DMS114 treated with DMSO at 0.1 percent for 48 hours (cell line): ENCODE measurements around the gene CLN3.
"Not testable (repeated sequence)": the region's sequence is repeated elsewhere in the genome, so short reads cannot be mapped to it uniquely, and the experiment has no call there.

Source experiments
- DNase-seq: peaks from one replicate; lab custom pipeline; 2025; ENCODE audit not compliant: unreplicated experiment; lab: John Stamatoyannopoulos, UW

Gene CLN3

DNA sequence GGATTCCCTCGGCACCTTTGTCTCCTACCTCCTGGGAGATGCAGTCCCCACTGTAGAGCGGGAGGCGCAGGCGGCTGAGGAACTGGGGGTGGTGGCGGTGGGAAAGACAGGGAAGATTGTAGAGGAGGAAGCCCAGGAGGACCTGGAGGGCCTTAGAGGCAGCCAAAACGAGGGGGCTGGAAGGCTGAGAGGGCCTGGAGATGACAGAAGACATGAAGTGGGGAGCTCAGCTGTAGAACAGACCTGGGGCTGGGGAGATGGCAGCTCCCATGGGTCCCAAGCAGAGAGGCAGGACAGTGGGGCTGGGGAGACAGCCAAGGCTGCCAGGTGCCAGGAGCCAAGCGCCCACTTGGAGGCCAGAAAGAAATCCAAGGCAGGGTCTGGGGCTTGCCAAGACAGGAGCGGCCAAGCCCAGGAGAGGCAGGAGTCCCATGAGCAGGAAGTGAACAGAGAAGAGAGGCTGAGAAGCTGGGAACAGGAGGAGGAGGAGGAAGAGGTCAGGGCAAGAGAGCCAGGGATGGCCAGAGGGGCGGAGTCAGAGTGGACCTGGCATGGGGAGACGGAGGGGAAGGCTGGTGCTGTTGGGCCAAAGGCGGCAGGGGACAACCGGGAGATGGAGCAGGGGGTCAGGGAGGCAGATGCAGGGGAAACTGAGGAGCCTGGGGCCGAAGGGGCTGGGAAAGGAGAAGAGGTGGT lies 3.4 kb upstream of the CLN3 start:
- no peak for DNase-seq

DNA sequence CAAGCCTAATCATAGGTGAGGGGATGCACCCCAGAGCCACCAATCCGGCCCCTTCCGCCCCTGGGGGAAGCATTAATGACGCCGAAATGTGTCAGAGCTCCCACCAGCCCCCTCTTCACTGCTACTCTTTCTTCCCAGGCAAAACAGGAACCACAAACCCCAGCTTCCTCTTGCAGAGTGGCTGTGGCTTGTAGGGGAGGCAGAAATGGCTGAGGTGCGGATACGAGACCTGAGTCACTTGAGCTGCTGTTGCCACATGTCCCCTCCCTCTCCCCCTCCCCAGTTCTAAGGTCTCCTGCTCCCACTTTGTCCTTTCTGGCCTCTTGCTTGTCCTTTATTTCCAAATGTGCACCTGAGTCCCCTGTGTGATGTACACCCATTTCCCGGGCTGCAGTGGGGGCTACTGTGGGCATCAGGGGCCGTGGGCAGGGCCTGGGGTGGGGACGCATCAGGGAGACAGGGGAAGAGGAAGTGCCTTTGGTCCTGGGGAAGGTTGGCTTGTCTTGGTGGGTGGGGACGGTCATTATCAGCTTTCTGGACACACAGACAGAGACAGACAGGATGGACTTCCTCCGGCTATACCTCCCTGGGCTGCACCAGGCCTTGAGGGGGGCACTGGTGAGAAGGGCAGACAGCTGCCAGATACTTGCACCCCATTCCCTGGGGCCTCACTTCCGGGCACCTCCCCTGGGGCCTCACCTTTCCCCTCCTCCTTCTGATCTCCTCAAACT lies 2.4 kb upstream of the CLN3 start, which contains the start of gene APOBR:
APOBR (plus strand) TSS at position 523 of the 731 bp plus-strand sequence; CDS start at position 562, 39 bp downstream.
- DNase-seq = no peak

DNA sequence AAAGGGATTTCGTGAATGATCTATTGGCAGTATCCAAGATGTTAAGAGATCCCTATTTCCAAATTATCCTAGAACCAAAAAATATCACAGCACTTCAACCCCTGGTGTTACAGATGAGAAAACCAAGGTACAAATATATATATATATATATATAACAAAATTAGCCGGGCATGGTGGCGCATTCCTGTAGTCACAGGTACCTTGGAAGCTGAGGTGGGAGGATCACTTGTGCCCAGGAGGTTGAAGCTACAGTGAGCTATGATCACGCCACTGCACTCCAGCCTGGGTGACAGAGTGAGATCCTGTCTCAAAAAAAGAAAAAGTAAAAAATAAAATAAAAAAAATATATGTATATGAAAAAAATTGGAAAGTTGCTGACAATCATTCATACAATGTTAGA lies 637 bp upstream of the CLN3 start:
- no peak for DNase-seq

DNA sequence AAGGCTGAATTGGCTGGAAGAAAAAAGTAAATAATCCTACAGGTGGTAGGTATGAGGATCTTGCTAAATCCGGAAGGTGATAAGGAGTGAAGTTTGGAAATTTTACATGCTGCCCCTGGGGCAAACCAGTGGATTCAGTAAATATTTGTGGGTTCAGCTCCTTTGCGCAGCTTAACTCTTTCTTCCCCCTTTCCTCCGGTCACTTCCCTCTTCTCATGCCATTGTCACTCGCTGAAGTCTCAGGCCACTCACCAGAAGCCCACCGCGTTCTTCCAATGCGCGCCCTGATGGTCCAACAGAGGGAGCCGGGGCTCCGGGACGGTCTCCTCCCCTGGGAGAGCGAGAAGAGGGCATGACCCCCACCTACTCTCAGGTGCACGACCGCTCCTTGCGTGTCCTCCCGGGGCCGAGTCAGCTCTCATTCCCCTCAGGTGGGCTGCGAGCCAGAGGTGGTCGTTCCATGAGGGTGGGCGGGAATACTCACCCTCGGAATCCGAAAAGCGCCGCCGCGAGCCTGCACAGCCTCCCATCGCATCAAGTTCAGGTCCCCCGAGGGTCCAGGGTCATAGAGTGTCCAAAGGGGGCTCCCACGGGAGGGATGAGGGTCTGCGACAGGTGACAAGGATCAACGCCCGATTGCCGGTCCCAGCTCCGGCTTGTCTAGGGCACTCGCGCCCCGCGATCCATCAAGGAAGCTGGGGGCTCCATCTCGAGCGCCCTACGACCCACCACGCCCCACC lies 474 bp downstream of the CLN3 start:
- peak; percentile 31 for DNase-seq

DNA sequence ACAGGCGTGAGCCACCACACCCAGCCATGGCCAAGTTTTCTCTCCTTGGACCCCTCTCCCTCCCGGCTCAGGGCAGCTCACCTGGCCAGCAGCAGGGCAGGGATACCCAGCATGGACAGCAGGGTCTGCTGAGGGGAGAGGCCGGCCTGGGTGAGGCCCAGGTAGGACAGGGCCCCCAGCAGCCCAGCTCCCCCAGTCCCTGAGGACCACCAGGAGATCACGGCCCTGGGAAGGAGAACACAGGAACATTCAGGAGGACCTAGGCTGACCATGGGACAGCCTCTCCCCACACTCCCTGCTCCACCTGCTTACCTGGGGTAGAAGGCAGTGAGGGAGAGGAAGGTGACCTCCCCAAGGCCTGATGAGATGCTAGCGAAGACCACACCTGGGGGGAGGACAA lies 5.6 kb downstream of the CLN3 start:
- DNase-seq = no peak

DNA sequence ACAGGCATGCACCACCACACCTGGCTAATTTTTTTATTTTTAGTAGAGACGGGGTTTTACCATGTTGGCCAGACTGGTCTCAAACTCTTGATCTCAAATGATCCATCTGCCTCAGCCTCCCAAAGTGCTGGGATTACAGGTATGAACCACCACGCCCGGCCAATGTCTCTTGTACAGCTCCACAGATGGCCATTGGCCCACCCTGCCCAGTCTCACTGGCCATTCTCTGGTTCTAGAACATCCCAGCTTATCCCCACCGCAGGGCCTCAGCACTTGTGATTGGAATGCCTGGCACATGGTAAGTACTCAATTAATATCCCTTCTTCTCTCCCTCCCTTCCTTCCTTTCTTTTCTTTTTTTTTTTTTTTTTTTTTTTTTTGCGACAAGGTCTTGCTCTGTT lies 8.5 kb downstream of the CLN3 start:
- not testable (repeated sequence) for DNase-seq

DNA sequence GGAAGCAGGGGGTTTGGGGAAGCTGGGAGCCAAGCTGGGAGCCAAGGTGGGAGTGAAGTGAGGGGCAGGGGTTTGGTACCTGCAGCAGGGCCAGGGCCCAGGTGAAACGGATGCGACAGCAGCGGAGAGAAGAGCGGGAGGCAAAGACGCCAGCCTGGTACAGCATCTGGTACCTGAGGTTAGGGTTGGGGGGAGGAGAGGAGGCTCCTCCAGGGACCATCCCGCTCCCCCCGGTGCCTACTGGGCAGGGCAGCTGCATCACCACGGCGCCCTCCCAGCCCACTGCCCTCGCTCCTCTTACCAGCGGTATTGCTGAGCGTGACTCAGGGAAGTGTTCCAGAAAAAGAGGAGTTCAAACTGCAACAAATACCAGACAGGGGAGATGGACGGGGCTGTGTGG lies 9.8 kb downstream of the CLN3 start:
- DNase-seq = no peak

DNA sequence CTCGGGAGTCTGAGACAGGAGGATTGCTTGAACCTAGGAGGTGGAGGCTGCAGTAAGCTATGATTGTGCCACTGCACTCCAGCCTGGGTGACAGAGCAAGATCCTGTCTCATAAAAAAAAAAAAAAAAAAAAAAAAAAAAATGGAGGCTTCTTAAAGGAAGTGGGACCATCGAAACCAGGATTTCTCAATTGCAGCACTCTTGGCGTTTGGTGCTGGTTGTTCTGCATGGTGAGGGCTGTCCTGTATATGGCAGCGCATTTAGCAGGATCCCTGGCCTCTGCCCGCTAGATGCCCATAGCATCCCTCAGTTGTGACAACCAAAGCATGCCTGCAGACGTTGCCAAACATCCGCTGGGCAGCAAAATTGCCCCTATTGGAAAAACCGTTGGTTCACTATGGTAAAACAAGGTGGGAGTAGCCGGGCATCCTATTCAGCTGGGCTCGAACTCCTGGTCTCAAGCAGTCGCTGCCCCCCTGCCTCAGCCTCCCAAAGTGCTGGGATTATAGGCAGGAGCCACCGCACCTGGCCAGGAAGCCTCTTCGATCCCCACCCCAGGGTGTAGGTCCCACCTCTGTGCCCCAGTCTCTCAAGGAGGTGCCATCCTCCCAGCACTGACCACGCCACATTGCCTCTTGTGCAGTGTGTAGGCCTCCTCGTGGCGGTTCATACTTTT lies 13.2 kb downstream of the CLN3 start:
- DNase-seq = no peak

DNA sequence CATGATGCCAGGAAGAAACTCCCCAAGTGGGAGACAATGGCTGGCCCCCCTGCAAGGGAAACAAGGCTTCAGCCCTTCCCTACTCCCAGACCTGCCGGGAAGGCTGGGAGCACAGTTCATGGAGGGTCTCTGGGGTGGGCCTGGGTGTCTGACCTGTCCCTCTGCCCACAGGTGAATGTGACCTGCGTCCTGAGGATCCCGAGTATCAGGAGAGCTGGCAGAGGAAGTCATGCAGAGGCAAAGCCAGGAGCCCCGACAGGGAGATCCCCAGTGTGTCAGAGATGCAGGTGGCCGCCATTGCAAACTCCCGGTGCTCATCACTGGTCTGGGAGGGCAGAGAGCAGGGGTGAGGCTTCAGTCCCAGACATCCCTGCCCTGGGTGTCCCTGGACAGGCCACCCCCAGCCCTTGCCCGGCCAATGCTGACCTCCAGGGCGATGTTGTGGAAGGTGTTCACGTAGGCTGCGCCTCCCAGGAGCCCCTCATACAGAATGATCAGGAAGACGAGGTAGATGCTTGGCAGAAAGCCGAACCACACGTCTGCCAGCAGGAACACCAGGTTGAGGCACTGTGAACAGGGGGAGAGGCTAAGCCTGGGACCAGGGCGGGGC lies 14.5 kb downstream of the CLN3 start:
- DNase-seq = no peak

DNA sequence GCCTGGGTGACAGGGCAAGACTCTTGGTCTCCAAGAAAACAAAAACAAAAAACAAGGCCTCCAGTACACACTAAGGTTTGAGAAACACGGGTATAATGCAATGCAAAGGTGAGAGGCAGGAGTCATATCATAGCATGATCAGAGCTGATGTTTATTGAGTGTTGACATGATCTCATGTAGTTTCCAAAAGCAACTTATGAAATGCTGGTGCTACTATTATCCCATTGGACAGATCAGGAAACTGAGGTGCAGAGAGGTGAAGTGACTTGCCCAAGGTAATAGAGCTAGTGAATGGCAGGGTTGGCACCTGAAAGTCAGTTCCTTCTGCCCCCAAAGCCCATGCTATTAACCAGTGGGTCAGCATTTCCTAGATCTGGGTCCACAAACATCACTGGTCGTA lies 16.7 kb downstream of the CLN3 start:
- DNase-seq = no peak

DNA sequence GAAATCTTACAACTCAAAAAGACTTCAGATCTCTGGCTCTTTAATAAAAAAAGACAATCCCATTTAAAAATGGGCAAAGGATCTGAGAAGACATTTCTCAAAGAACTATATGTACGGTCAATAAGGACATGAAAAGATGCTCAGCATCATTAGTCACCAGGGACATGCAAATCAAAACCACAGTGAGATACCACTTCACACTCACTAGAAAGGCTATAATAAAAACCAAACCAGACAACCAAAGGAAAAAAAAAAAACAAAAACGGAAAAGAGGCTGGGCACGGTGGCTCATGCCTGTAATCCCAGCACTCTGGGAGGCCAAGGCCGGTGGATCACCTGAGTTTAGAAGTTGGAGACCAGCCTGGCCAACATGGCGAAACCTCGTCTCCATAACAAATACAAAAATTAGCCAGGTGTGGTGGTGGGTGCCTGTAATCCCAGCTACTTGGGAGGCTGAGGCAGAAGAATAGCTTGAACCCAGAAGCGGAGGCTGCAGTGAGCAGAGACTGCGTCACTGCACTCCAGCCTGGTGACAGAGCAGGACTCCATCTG lies 18.1 kb downstream of the CLN3 start:
- no peak for DNase-seq

DNA sequence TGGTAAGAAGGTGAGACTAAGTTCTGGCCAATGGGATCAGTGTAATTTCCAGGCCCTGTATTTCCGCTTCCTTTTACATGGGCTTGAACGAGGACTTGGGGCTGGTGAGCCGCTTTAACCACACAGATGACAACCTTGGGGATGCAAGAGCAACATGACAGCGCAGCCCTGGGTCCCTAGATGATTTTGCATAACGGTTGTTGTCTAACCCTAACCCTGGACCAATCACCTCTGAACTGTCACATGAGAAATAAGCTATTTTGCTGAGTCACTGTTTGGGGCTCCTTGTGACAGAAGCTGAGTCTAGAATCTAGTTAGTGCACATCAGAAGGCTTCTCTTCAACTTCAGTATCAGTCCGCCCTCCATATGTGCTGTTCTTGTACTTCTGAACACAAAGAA lies 44.8 kb downstream of the CLN3 start:
- DNase-seq = not testable (repeated sequence)

DNA sequence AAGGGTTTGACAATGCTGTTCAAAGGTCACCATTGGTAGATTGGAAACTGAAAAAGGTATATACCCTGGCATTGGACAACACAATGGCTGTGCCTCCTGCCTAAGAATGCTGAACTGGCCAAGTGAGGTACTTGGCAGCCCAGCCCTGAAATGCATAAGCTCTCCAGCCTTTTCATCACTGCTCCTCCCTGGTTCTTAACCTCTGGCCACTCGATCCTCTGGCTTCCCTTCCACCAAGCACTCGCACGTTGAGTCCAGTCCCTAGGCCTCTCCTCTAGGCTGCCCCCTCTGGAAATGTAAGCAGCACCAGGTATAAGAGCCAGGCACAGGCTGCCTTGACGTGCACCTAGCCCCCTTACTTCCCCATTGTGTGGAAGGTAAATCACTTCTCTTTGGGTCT lies 45.5 kb downstream of the CLN3 start:
- not testable (repeated sequence) for DNase-seq

DNA sequence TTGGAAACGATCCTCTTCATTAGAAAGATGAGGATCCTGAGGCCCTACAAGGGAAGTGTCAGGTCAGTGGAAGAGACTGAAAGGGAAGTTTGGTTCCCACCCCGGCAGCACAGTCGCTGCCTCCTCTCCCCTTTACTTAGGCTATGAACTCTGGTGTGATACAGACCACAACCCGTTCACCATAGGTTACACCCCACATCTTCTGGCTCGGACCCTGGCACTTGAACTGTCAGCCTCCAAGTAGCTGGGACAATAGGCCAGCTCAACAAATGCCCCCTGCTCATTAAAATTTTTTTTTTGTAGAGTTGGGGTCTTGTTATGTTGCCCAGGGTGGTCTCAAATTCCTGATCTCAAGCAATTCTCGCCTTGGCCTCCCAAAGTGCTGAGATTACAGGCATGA lies 47.9 kb downstream of the CLN3 start:
- not testable (repeated sequence) for DNase-seq

DNA sequence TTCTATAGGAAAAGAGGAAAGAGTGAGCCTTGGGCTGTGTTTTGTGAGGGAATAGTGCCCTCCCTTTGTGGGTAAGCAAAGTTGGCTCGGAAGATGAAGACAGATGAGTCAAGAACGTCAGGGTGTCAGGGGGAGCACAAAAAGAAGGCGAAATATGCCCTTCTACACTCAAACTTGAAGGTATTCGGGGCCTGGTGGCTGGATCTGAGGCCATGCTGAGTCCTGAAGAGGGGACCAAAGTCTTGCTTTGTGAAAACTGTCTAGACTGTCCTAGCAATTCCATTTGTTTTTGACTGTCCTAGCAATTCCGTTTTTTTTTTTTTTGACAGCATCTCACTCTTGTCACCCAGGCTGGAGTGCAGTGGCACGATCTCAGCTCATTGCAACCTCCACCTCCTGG lies 53.0 kb downstream of the CLN3 start:
- not testable (repeated sequence) for DNase-seq

DNA sequence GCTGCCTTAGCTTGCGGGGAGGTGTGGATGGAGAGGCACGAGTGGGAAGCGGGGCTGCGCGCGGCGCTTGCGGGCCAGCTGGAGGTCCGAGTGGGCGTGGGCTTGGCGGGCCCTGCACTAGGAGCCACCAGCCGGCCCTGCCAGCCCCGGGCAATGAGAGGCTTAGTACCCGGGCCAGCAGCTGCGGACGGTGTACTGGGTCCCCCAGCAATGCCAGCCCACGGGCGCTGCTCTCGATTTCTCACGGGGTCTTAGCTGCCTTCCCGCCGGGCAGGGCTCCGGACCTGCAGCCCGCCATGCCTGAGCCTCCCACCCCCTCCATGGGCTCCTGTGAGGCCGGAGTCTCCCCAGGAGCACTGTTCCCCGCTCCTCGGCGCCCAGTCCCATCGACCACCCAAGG lies 56.5 kb downstream of the CLN3 start:
- DNase-seq = not testable (repeated sequence)
